ENCODE measurements around the gene TNIK.

- TF ChIP-seq CTCF (IDR thresholded peaks at IDR 0.05 in 2 of 3, conservative IDR thresholded peaks at IDR 0.05 in 1 of 3; ENCODE audit: control insufficient read depth in 2 of 3, extremely low read depth in 1 of 3, insufficient read depth in 1 of 3, low read depth in 3 of 3, low read length in 3 of 3) (no peak), ZBED1 (IDR thresholded peaks at IDR 0.05; ENCODE audit: borderline replicate concordance) (no peak), EZH2 (IDR thresholded peaks at IDR 0.05; ENCODE audit: borderline replicate concordance, control insufficient read depth, low read depth, low read length) (no peak), RAD21 (IDR thresholded peaks at IDR 0.05; ENCODE audit: insufficient read depth, low read depth, low read length) (no peak), BHLHE40 (IDR thresholded peaks at IDR 0.05; ENCODE audit: borderline replicate concordance in 1 of 2, low read depth in 2 of 2, low read length in 1 of 2) (no peak), TCF3 (IDR thresholded peaks at IDR 0.05; ENCODE audit: borderline replicate concordance, insufficient read depth, low read depth, low read length) (no peak), RFX5 (IDR thresholded peaks at IDR 0.05; ENCODE audit: low read depth, low read length) (no peak), ZNF24 (IDR thresholded peaks at IDR 0.05) (no peak)
- TF ChIP-seq, protein P1, sequence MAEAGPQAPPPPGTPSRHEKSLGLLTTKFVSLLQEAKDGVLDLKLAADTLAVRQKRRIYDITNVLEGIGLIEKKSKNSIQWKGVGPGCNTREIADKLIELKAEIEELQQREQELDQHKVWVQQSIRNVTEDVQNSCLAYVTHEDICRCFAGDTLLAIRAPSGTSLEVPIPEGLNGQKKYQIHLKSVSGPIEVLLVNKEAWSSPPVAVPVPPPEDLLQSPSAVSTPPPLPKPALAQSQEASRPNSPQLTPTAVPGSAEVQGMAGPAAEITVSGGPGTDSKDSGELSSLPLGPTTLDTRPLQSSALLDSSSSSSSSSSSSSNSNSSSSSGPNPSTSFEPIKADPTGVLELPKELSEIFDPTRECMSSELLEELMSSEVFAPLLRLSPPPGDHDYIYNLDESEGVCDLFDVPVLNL (IDR thresholded peaks at IDR 0.05; ENCODE audit: low read depth, low read length), result no peak
These were observed 436.6 kb downstream of the TNIK start for GRCh38 chr3:171023566-171023965.

Measured in GM12878 (cell line).